ENCODE data around the gene BIN1.

BIN1 gene

DNA sequence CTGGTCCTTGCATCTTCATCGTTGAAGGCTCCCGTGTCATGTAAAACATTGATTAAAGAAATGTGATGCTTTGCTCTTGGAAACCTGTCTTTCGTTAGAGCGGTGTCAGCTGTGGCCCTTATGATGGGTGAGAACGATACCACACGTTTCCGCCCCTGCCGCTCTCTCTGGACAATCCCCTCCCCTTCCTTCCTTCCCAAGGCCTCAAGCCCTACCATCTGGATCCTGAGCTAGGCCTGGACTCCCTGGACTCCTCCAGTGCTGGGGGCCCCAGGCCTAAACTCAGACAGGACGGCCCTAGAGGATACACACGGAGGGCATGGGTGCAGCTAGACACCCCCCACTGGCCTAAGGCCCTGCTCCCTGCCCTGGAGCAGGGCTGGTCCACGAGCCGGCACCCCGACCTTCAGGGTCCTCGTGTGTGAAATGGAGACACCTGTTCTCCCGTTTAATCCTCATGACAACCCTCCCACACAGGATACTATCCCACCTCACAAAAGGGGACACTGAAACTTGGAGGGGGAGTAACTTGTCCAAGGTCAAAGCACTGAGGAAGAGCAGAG, 13.2 kb downstream of the BIN1 start:
- TF ChIP-seq, protein P1, sequence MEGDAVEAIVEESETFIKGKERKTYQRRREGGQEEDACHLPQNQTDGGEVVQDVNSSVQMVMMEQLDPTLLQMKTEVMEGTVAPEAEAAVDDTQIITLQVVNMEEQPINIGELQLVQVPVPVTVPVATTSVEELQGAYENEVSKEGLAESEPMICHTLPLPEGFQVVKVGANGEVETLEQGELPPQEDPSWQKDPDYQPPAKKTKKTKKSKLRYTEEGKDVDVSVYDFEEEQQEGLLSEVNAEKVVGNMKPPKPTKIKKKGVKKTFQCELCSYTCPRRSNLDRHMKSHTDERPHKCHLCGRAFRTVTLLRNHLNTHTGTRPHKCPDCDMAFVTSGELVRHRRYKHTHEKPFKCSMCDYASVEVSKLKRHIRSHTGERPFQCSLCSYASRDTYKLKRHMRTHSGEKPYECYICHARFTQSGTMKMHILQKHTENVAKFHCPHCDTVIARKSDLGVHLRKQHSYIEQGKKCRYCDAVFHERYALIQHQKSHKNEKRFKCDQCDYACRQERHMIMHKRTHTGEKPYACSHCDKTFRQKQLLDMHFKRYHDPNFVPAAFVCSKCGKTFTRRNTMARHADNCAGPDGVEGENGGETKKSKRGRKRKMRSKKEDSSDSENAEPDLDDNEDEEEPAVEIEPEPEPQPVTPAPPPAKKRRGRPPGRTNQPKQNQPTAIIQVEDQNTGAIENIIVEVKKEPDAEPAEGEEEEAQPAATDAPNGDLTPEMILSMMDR (IDR thresholded peaks at IDR 0.05; ENCODE audit: extremely low read depth, missing control alignments) = no peak
- no peak for DNase-seq (ENCODE audit: low spot score)

DNA sequence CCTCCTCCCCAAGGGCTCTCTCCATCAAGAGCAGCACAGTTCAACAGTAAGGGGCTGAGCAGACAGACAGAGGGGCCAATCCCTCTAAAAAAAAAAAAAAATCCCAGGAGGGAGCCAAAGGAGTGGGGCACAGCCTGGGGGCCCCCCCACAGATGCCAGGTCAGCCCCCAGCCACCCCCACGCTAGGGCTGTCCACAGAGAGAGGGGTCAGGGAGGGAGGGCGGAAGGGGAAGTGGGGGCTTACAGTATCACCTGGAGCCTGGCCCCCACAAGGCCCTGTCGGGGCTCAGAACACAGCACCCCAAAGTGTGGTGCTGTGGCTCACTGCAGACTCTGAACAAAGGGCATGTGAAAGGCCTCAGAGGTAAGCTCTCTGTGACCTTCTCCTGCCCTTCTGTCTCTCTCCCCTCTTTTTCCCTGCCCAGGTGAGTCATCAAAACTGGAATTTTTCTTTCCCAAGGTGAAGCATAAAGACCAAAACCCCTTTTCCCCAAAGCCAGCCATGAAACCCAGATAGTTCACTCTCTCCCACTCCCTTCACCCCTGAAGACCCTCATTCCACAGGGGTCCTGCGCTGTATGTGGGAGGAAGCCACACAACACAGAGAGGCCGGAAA, 13.9 kb downstream of the BIN1 start:
- TF ChIP-seq, protein P1 (IDR thresholded peaks at IDR 0.05; ENCODE audit: extremely low read depth, missing control alignments) = no peak

DNA sequence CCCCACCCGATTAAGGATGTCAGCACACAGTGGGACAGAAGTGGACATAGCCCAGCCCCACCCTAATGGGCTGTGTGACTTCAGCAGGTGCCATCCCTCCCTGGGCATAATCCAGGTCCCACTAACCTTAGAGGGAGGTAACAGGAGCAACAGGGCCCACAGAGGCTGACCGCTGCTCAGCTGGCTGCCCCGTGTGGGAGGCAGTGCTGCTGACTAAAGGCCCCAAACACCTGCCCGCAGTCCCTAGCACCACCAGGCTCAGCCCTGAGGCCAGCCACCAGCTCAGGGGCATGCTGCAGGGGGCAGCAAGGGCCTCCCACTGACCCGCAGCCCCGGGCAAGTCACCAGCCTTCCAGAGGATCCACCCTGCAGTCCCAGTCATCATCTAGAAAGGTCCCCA, 14.6 kb downstream of the BIN1 start:
- no peak for DNase-seq (ENCODE audit: low spot score)
- TF ChIP-seq, protein P1 (IDR thresholded peaks at IDR 0.05; ENCODE audit: extremely low read depth, missing control alignments) = no peak

More for the DNA sequence above, 13.9 kb downstream of the BIN1 start:
- DNase-seq (ENCODE audit: low spot score) = no peak

DNA sequence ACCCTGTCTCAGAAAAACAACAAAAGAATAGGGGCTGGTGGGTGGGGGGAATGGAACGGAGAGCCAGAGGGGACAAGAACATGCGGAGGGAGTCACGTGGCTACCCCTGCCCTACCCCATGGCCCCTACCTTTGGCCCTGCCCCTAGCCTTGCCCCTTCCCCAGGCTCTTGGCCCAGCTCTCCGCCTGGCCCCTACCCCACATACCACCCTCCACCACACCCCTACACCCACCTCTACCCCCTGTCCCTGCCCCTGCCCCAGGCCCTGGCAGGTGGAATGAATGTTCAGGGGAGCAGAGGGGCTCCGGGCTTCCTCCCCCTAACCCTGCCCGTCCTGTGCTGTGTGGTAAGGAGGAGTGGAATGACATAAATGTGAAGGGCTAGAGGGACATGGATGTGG, 15.1 kb downstream of the BIN1 start:
- TF ChIP-seq, protein P1 (IDR thresholded peaks at IDR 0.05; ENCODE audit: extremely low read depth, missing control alignments) = no peak
- DNase-seq (ENCODE audit: low spot score) = no peak

DNA sequence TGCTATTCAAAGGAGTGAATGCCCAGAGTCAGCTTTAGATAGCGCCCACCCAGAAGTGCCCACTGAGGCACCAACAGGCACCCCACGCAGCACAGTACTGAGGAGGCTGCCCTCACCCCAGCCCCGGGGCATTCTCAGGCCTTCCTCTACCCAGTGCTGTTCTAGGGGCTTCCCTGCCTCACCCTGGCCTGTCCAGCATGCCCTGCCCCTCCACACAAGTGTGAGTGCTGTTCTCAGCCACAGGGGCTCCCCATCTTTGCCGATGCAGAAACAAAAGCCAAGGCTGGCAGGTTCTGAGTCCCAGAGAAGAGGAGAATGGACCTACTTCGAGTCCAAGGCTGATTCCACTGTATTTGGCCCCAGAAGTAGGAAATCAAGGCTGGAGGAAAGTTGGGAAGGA, 15.8 kb downstream of the BIN1 start:
- TF ChIP-seq, protein P1 (IDR thresholded peaks at IDR 0.05; ENCODE audit: extremely low read depth, missing control alignments) = no peak
- DNase-seq (ENCODE audit: low spot score) = no peak

DNA sequence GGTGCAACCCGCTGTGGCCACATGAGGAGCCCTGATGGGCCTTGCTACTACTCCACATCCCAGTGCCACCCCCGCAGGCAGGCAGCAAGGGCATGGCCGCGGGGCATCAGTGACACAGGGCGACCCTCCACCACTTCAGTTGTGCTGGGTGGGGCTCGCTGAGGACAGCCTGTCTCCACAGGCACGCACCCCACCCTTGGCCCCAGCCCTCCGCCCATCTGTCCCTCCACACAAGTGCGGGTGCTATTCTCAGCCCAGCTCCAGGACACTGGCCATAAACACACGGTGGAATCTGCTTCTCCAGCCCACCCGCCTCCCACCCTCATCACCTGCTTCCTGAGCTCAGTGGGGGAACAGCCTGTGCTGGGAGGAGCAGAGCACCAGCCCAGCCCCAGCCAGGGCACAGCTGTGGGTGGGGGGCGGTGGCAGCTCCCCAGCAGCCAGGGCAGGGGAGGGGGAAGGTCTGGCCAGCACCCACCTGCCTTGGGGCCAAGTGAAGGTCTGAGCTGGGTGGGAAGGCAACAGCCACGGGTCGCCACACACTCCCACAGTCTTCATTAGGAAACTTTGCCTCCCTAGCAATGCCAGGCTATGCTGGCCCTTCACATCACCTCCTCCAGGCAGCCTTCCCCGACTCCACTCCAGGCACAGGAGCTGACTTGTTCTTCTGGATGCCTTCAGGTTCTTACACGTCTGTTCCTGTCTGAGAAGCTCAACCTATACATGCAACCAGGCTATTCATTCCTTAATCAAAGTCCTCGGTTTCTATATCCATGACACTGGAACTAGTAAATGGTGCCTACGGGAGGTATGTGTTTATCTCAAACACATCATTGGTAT, 16.5 kb downstream of the BIN1 start:
- TF ChIP-seq, protein P1 (IDR thresholded peaks at IDR 0.05; ENCODE audit: extremely low read depth, missing control alignments) = no peak
- no peak for DNase-seq (ENCODE audit: low spot score)

Data from GM20000 (cell line).